Ishikawa (cell line): ENCODE results near the gene ROBO1.

ENCODE experiments used
- CEBPB ChIP-seq: IDR thresholded peaks from 2 replicates; pipeline ENCODE4 v1.6.1; 2012
- FOXM1 ChIP-seq: IDR thresholded peaks from 2 replicates; pipeline ENCODE4 v1.6.1; 2012; ENCODE audit warnings: low read depth, borderline replicate concordance
- RAD21 ChIP-seq: IDR thresholded peaks from 2 replicates; pipeline ENCODE4 v1.6.1; 2012; ENCODE audit warnings: low read depth
- TF ChIP-seq, protein P1 (sequence below): IDR thresholded peaks from 2 replicates; pipeline ENCODE4 v1.6.1; 2012
- TF ChIP-seq, protein P2 (sequence below): IDR thresholded peaks from 2 replicates; pipeline ENCODE4 v1.6.1; 2012; ENCODE audit warnings: low read depth, mild to moderate bottlenecking

DNA sequence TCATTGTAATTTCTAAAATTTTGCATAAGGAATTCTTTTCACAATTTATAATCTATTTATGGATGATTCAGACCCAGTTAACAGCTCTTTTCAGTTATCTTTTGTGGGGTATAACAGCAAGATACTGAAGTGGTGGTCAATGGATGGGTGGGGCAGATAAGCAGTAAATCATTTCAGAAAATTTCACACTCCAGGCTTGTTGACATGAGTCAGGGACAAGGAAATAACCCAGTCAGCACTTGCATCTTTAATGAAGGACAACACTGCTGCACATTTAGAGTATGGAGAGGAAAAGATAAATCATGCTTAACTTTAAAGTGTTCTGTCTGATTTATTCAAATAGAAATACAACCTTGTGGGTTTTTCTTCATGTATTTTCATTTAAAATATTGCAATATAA is 181.6 kb downstream of the ROBO1 start:
- no peak for TF ChIP-seq RAD21
- TF ChIP-seq, protein P1, sequence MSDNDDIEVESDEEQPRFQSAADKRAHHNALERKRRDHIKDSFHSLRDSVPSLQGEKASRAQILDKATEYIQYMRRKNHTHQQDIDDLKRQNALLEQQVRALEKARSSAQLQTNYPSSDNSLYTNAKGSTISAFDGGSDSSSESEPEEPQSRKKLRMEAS = no peak
- TF ChIP-seq CEBPB = no peak
- TF ChIP-seq, protein P2, sequence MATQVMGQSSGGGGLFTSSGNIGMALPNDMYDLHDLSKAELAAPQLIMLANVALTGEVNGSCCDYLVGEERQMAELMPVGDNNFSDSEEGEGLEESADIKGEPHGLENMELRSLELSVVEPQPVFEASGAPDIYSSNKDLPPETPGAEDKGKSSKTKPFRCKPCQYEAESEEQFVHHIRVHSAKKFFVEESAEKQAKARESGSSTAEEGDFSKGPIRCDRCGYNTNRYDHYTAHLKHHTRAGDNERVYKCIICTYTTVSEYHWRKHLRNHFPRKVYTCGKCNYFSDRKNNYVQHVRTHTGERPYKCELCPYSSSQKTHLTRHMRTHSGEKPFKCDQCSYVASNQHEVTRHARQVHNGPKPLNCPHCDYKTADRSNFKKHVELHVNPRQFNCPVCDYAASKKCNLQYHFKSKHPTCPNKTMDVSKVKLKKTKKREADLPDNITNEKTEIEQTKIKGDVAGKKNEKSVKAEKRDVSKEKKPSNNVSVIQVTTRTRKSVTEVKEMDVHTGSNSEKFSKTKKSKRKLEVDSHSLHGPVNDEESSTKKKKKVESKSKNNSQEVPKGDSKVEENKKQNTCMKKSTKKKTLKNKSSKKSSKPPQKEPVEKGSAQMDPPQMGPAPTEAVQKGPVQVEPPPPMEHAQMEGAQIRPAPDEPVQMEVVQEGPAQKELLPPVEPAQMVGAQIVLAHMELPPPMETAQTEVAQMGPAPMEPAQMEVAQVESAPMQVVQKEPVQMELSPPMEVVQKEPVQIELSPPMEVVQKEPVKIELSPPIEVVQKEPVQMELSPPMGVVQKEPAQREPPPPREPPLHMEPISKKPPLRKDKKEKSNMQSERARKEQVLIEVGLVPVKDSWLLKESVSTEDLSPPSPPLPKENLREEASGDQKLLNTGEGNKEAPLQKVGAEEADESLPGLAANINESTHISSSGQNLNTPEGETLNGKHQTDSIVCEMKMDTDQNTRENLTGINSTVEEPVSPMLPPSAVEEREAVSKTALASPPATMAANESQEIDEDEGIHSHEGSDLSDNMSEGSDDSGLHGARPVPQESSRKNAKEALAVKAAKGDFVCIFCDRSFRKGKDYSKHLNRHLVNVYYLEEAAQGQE = no peak
- TF ChIP-seq FOXM1 = no peak
